ENCODE data around the gene PIGU.

Gene PIGU

DNA sequence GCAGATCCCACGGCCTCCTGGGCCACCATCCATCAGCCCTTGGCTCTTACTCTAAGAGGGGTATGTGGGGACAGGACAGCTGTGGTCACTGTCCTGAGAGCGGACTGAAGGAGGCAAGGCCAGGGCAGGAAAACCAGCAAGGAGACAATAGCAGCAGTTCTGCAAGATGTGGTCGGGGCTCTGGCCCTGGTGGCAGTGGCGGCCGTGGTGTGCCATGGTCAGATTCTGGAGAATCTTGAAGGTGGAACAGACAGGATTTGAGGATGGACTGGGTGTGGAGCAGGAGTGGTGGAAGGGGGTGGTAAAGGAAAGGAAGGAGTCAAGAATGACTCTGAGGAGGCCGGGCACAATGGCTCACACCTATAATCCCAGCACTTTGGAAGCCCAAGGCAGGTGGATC, 124.3 kb downstream of the PIGU start:
- Histone ChIP-seq H3K4me1 (ENCODE audit: control insufficient read depth, insufficient read depth, low read length, poor library complexity, severe bottlenecking) (no peaks in the 10 kb centered on the region), H3K4me3 (ENCODE audit: extremely low read depth, insufficient read depth, low read length, poor library complexity, severe bottlenecking) (no peak overlapping the region), H3K27ac (ENCODE audit: low read depth, low read length, severe bottlenecking) (no peak overlapping the region), H3K9me3 (ENCODE audit: control insufficient read depth, low read length) (no peaks in the 10 kb centered on the region), H3K36me3 (ENCODE audit: control insufficient read depth, insufficient read depth, low read length) (no peaks in the 10 kb centered on the region)
- WGBS, 2 experiments (ENCODE audit: insufficient coverage in 2 of 2) = 96 to 100% methylated on average over 5 to 6 of the region's 6 CpGs

DNA sequence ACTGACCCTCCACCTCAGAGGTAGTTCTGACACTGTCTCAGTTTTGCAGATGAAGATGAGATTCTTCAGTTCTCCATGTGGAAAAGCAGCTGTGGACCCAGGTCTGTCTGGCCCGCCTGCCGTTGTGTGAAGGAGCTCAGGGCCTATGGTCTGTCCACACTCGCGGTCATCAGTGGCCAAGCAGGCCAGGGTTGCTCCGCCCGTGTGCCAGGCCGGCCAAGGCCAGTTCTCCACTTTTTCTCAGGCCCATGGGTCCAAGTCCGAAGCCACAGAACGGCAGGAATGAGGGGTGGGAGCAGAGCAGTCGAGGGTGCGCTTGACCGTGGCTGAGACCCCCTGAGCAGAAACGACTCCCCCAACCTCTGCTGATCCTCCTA, 127.0 kb downstream of the PIGU start:
- no peaks in the 10 kb centered on the region for H3K9me3 ChIP-seq (ENCODE audit: control insufficient read depth, low read length)
- H3K27ac ChIP-seq (ENCODE audit: low read depth, low read length, severe bottlenecking) = no peak overlapping the region
- no peak overlapping the region for H3K4me3 ChIP-seq (ENCODE audit: extremely low read depth, insufficient read depth, low read length, poor library complexity, severe bottlenecking)
- 89 to 97% methylated on average over 12 to 13 of the region's 13 CpGs for WGBS, 2 experiments (ENCODE audit: insufficient coverage in 2 of 2)
- H3K4me1 ChIP-seq (ENCODE audit: control insufficient read depth, insufficient read depth, low read length, poor library complexity, severe bottlenecking) = no peaks in the 10 kb centered on the region
- no peaks in the 10 kb centered on the region for H3K36me3 ChIP-seq (ENCODE audit: control insufficient read depth, insufficient read depth, low read length)

DNA sequence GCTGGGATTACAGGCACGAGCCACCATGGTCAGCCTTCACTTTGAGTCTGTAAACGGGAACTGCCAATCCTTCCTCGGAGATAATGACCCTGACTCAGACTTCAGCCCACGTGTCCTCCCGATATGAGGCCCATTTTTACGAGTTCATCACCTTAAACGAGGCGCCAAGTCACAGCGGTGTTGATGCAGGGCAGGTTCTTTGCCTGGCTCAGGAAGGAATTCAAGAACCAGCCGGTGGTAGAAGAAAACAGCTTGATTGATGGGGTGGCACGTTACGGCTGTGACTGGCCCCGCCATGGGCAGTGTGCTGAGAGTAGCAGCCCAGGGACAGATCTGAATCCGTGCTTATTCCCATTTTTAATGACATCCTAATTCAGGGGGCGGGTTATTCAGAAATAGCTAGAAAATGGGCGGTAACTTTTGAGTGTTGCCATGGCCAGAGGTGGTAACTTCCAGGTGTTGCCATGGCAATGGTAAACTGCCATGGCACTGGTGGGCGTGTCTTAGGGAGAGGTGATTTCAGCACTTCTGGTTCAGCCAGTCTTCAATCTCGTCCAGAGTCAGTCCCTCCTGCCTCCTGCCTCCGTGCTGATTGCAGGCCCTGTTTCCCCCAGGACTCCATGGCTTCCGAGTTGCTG, 127.5 kb downstream of the PIGU start:
- no peak overlapping the region for H3K27ac ChIP-seq (ENCODE audit: low read depth, low read length, severe bottlenecking)
- no peaks in the 10 kb centered on the region for H3K36me3 ChIP-seq (ENCODE audit: control insufficient read depth, insufficient read depth, low read length)
- no peaks in the 10 kb centered on the region for H3K4me1 ChIP-seq (ENCODE audit: control insufficient read depth, insufficient read depth, low read length, poor library complexity, severe bottlenecking)
- no peak overlapping the region for H3K4me3 ChIP-seq (ENCODE audit: extremely low read depth, insufficient read depth, low read length, poor library complexity, severe bottlenecking)
- WGBS, 2 experiments (ENCODE audit: insufficient coverage in 2 of 2) = 73 to 79% methylated on average over 14 to 19 of the region's 20 CpGs
- H3K9me3 ChIP-seq (ENCODE audit: control insufficient read depth, low read length) = no peaks in the 10 kb centered on the region

DNA sequence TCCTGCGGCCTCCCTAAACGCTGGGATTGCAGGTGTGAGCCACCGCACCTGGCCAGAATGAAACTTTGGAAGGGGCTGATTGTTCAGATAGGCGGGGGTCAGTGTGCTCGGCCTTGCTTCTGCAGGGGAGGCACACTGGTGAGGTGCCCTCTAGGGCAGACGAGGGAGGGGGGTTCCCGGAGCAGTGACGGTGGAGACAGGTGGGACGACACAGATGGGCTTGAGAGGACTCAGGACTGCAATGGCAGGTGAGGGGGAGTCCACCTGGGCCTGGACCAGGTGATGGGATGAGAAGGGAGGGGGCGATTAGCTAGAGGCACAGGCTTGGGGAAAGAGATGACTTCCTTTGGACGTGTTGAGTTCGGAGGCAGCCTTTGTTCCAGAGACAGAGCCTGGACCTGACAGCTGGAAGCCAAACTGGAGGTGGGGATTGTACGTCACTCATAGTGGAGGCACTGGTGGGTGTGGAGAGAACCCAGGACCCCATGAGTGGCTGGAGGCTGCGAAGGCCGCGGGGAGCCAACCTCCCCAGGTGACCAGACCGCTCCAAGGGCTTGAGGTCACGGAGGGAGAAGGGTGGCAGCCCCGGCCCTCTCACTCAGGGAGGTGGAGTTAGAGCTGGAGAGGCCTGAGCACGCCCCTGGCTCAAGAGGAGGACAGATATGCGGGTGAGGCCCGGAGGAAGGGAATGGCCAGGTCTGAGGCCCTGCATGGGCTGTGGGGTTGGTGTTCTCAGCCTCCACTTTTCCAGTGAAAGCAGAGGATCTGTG, 128.9 kb downstream of the PIGU start:
- WGBS, 2 experiments (ENCODE audit: insufficient coverage in 2 of 2) = 93 to 94% methylated on average over 17 to 21 of the region's 22 CpGs
- Histone ChIP-seq H3K4me3 (ENCODE audit: extremely low read depth, insufficient read depth, low read length, poor library complexity, severe bottlenecking) (no peak overlapping the region), H3K4me1 (ENCODE audit: control insufficient read depth, insufficient read depth, low read length, poor library complexity, severe bottlenecking) (no peaks in the 10 kb centered on the region), H3K27ac (ENCODE audit: low read depth, low read length, severe bottlenecking) (no peak overlapping the region), H3K9me3 (ENCODE audit: control insufficient read depth, low read length) (no peaks in the 10 kb centered on the region), H3K36me3 (ENCODE audit: control insufficient read depth, insufficient read depth, low read length) (no peaks in the 10 kb centered on the region)

DNA sequence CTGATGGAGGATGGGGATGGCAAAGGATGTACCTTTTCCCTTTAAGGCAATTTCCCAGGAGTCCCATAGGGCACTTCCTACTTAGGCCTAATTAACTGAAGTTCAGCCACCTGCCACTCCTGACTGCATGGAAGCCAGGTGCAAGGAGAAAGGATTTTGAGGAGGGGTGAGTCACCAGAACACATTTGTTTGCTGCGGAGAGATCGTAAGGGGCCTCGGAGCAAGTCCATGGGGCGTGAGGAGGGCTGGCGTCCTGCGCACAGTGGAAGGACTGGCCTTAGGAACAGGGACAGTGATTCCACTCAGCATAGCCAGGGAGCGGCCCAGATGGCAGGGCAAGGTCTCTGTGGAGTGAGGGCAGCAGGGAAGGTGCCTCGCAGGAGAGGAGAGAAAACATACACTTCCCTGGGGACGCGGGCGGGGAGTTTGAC, 130.1 kb downstream of the PIGU start:
- no peak overlapping the region for H3K27ac ChIP-seq (ENCODE audit: low read depth, low read length, severe bottlenecking)
- H3K9me3 ChIP-seq (ENCODE audit: control insufficient read depth, low read length) = no peaks in the 10 kb centered on the region
- H3K4me3 ChIP-seq (ENCODE audit: extremely low read depth, insufficient read depth, low read length, poor library complexity, severe bottlenecking) = no peak overlapping the region
- 90 to 91% methylated on average over 11 of the region's 11 CpGs for WGBS, 2 experiments (ENCODE audit: insufficient coverage in 2 of 2)
- H3K4me1 ChIP-seq (ENCODE audit: control insufficient read depth, insufficient read depth, low read length, poor library complexity, severe bottlenecking) = no peaks in the 10 kb centered on the region
- peaks cover 2% of the 10 kb centered on the region for H3K36me3 ChIP-seq (ENCODE audit: control insufficient read depth, insufficient read depth, low read length)

DNA sequence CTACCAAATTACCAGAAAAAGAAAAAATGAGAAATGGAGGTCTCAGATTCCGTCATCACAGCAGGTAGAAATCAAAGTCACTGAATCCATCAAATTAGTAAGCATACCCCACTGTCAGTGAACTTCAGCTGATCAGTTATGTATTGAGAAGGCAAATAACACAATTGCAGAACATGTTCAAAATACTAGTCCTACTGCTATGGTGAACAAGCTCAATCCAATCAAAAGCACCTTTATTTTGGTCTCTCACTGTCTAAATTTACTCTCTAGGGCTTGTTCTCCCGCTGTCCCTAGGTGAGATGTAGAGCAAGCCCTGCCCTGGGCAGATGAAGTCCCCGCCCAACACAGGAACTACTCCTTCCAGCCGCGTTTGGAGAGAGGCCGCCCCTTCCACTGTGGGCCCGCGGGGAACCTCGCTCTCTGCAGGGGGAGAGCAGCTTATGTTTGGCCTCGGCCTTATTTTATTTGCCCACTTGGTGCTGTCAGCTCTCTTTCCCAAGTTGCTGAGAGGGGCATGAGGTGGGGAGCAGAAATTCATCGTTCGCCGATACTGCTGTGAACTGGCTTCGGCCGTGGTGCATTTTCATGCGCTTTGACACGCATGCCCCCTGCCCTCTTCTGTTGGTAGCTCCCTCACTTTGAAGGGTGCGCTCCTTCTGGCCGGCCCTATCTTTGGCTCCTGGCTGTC, 132.6 kb downstream of the PIGU start:
- no peaks in the 10 kb centered on the region for H3K4me1 ChIP-seq (ENCODE audit: control insufficient read depth, insufficient read depth, low read length, poor library complexity, severe bottlenecking)
- peaks cover 25% of the 10 kb centered on the region for H3K36me3 ChIP-seq (ENCODE audit: control insufficient read depth, insufficient read depth, low read length)
- no peak overlapping the region for H3K27ac ChIP-seq (ENCODE audit: low read depth, low read length, severe bottlenecking)
- H3K4me3 ChIP-seq (ENCODE audit: extremely low read depth, insufficient read depth, low read length, poor library complexity, severe bottlenecking) = no peak overlapping the region
- WGBS, 2 experiments (ENCODE audit: insufficient coverage in 2 of 2) = 49 to 65% methylated on average over 14 to 16 of the region's 19 CpGs
- H3K9me3 ChIP-seq (ENCODE audit: control insufficient read depth, low read length) = no peaks in the 10 kb centered on the region

DNA sequence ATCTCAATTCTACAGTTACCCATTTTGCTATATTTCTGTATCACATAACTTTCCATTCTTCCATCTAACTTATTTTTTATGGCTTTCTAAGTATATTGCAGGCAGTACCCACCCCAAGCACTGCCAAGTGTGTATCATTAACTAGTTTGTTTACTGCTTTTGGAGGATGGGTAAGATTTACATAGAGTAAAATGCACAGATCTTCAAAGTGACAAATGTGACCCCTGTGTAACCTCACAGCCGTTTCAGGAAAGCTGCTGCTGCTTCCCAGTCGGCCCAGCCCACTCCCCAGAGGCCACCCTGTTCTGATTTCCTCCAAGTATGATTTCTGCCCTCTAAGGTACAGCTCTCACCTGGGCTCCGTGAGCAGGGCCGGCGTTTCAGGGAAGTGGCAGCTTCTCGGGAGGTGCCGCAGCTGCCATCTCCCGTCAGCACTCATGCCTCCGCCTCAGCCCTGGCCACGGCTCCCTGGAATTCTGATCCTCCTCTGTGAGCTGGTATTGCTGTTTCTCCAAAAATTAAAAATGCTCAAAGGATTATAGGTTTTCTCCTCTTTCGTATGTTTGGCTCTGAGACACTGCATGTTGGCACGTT, 133.3 kb downstream of the PIGU start:
- Histone ChIP-seq H3K9me3 (ENCODE audit: control insufficient read depth, low read length) (no peaks in the 10 kb centered on the region), H3K4me1 (ENCODE audit: control insufficient read depth, insufficient read depth, low read length, poor library complexity, severe bottlenecking) (no peaks in the 10 kb centered on the region), H3K36me3 (ENCODE audit: control insufficient read depth, insufficient read depth, low read length) (peaks cover 31% of the 10 kb centered on the region), H3K27ac (ENCODE audit: low read depth, low read length, severe bottlenecking) (no peak overlapping the region), H3K4me3 (ENCODE audit: extremely low read depth, insufficient read depth, low read length, poor library complexity, severe bottlenecking) (no peak overlapping the region)
- 90 to 93% methylated on average over 10 of the region's 12 CpGs for WGBS, 2 experiments (ENCODE audit: insufficient coverage in 2 of 2)

DNA sequence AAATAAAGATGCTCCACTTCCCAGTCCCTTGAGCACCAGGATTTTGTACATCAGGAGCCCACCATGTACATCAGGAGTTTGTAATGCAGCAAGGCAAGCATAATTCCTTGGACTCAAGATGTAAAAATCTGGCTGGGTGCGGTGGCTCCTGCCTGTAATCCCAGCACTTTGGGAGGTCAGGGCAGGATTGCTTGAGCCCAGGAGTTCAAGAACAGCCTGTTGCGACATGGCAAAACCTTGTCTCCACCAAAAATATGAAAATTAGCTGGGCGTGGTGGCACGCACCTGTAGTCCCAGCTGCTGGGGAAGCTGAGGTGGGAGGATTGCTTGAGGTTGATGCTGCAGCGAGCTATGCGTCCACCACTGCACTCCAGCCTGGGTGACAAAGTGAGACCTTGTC, 134.5 kb downstream of the PIGU start:
- H3K36me3 ChIP-seq (ENCODE audit: control insufficient read depth, insufficient read depth, low read length) = peaks cover 35% of the 10 kb centered on the region
- 89 to 93% methylated on average over 5 to 6 of the region's 6 CpGs for WGBS, 2 experiments (ENCODE audit: insufficient coverage in 2 of 2)

DNA sequence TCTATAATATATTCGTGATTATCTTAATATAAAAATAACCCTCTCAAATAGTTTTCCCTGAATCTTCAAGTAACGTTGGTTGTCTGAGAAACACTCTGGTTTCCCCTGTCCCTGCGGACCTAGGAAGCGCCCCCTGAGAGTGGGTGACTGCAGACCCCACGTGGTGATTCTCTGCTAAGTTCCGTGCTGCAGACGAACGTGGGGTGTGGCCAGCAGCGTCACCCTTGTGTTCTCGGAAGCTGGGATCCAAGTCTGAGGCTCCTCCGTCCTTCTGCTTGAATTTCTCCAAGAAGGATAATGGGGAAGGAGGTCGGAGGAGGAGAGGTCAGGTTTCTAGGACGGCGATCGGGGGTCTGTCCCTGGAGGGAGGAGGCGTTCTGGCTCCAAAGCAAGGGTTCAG, 135.0 kb downstream of the PIGU start:
- Histone ChIP-seq H3K36me3 (ENCODE audit: control insufficient read depth, insufficient read depth, low read length) (peaks cover 40% of the 10 kb centered on the region), H3K27ac (ENCODE audit: low read depth, low read length, severe bottlenecking) (no peak overlapping the region), H3K4me1 (ENCODE audit: control insufficient read depth, insufficient read depth, low read length, poor library complexity, severe bottlenecking) (no peaks in the 10 kb centered on the region), H3K4me3 (ENCODE audit: extremely low read depth, insufficient read depth, low read length, poor library complexity, severe bottlenecking) (no peak overlapping the region), H3K9me3 (ENCODE audit: control insufficient read depth, low read length) (no peaks in the 10 kb centered on the region)
- WGBS, 2 experiments (ENCODE audit: insufficient coverage in 2 of 2) = 87 to 91% methylated on average over 11 to 13 of the region's 16 CpGs

More for the DNA sequence above, 134.5 kb downstream of the PIGU start:
- Histone ChIP-seq H3K27ac (ENCODE audit: low read depth, low read length, severe bottlenecking) (no peak overlapping the region), H3K4me3 (ENCODE audit: extremely low read depth, insufficient read depth, low read length, poor library complexity, severe bottlenecking) (no peak overlapping the region), H3K4me1 (ENCODE audit: control insufficient read depth, insufficient read depth, low read length, poor library complexity, severe bottlenecking) (no peaks in the 10 kb centered on the region), H3K9me3 (ENCODE audit: control insufficient read depth, low read length) (no peaks in the 10 kb centered on the region)

DNA sequence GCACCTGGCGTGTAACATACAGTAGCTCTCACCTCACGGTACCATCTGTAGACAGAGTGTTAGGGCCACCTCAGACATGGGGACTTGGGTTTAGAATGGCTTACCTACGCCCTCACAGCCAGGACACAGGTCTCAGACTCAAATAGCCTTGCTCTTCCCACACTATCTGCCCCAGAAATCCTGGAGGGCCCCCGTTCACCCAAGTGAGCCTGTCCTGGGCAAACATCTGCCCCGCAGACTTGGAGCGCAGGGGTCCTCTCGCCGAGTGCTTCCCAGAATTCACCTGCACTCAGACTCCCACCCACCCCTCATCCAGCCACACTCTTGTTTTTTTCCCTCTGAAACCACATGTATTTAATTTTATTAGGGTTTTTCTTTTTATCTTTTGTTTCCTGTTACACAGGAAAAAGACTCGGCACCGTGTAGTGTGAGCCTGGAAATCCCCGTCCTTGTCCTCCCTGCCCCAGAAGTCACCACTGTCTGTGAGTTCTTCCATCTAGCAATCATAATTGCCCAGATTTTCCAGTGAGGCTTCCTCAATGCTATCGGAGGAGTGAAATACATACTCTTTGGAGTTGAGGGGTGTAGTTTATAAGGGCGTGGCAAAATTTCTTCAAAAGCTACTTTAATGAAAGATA, 135.5 kb downstream of the PIGU start:
- WGBS, 2 experiments (ENCODE audit: insufficient coverage in 2 of 2) = 90 to 98% methylated on average over 9 to 10 of the region's 13 CpGs

More for the DNA sequence above, 135.5 kb downstream of the PIGU start:
- no peak overlapping the region for H3K4me3 ChIP-seq (ENCODE audit: extremely low read depth, insufficient read depth, low read length, poor library complexity, severe bottlenecking)
- peaks cover 44% of the 10 kb centered on the region for H3K36me3 ChIP-seq (ENCODE audit: control insufficient read depth, insufficient read depth, low read length)
- H3K27ac ChIP-seq (ENCODE audit: low read depth, low read length, severe bottlenecking) = no peak overlapping the region
- H3K4me1 ChIP-seq (ENCODE audit: control insufficient read depth, insufficient read depth, low read length, poor library complexity, severe bottlenecking) = no peaks in the 10 kb centered on the region
- H3K9me3 ChIP-seq (ENCODE audit: control insufficient read depth, low read length) = no peaks in the 10 kb centered on the region
